NCI-H460 (cell line): ENCODE results near the gene ANKRD23. TPM values are rescaled to one million over a fixed set of nuclear protein-coding genes. Genes with fewer than 3 reads are reported as not detected.
"Not testable (repeated sequence)": the region's sequence is repeated elsewhere in the genome, so short reads cannot be mapped to it uniquely, and the experiment has no call there.

Source experiments
- DNase-seq: peaks from one replicate; pipeline ENCODE4 v3.0.0-alpha.2; 2016; ENCODE audit warnings: low read depth; ENCODE audit errors: extremely low read depth
- polyA plus RNA-seq: library from polyadenylated mRNA; depleted of rRNA; stranded (reverse); fragments of >200 nt; gene quantifications from 2 replicates; pipeline ENCODE4 v1.2.3, GENCODE V29; 2014; cell fraction: nucleus; rRNA removed
- total RNA-seq: library from RNA; depleted of rRNA; stranded (reverse); fragments of >200 nt; shearing (Covaris generic); gene quantifications from 2 replicates; pipeline ENCODE4 v1.2.3, GENCODE V29; 2014; rRNA removed

ANKRD23 gene
- total RNA-seq, result 4.6 and 5.3 TPM in 2 replicates
- 16.2 and 21.3 TPM in 2 replicates for polyA plus RNA-seq

DNA sequence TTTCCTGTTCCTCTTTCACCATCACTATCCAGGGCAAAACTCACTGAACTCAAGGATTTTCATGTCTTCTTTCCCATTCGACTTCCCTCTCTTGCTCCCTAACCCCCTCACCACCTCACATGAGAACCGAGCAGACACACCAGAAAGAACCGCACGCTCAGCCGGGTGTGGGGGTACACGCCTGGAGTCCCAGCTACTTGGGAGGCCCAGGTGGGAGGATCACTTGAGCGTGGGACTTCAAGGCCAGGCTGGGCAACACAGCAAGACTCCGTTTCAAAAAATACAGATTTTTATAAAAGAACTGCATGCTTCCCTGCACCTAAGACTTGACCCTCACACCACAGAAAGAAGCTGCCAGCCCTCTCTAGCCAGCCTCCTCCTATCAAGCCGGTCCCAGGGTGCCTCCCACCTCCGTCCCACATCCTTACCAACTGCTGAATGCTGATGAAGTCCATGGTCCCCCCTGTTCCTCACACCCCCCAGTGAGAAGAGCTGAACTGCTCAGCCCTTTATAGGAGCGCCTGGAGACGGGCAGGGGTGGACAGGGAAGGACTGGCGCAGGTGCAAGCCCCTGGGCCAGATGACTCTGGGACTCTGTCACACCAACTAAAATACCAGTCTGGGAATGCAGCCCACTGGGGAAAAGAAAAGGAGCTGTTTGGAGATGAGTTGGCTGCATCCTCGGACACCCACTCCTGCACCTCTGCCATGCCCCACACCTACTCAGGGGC is at the start of gene ANKRD23:
Gene ANKRD23, minus strand, starts transcription at position 484 of the 731 bp plus-strand sequence. Its CDS starts 29 bp downstream, at position 455.
- no peak for DNase-seq

DNA sequence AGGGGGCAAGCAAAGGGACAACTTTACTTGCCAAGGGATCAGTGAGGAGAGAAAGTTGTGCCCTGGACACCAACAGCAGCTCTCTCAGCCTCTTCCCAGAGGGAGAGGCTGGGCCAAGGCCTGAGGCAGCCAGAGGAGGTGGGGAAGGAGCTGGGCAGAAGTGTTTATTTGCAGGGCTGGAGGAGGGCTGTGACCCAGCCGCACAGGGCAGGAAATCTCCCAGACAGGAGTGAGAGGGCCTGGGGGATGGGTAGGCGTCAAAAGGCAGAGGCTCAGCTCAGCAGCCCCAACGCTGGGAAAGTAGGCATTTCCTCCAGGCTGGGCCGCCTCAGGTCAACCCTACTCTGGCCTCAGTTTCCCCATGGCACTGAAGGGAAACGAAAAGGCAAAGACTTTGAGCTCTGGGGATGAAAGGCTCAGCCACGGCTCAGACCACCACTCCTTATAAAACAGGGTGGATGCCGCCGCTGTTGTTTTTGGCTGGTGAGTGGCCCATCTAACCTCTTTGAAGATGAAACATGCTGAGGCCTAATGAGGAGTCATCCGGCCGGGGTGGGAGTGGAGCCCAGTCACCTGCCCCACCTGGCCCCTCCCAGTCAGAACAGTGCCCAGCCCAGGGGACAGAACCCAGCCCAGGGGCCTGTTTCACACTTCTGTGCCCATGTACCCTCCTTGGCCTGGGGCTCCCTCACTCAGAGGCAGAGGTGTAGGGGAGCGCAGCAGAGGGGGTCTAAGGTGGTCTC is 47.9 kb upstream of the ANKRD23 start:
- no peak for DNase-seq

DNA sequence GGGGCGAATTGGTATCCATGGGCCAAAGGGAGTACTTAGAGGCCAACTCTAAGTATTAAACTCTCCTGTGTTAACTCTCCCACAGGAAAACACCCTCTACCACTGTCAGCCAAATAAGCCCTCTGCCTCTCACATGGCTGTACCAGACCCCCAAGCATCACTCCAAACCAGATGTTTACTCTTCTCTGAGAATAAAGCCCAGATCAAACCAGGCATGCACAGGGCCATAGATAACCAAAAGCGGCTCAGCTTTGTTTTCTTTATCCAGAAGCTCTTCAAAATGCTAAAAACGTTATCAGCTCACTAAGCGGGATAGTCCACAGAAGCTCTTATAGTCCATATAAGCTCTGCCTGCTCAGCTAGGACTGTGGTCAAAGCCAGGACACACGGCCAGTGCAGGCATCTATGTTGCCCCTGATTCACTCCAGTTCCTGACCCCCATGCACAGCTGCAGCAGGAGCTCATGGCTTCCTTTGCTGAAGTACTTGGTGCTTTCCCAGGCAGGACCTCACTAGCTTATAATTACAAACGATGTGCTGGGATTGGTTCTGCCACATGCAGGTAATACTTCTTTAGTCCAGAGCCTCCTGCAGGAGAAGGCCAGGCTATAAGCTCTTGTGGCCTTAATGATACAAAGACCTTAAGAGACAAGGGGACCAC is 47.0 kb upstream of the ANKRD23 start:
- DNase-seq, result no peak

DNA sequence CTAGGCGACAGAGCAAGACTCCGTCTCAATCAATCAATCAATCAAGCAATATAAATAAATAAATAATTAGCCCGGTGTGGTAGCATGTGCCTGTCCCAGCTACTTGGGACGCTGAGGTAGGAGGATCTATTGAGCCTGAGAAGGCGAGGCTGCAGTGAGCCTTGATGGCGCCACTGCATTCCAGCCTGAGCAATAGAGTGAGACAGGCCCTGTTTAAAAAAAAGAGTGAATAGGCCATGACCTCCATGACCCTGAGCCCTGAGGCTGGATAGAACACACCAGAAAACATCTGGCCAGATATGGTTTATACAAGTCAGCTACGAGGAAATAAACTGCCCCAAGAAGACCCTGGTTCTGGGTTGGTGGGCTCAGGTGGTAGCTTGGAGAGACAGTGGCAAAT is 46.4 kb upstream of the ANKRD23 start:
- no peak for DNase-seq

DNA sequence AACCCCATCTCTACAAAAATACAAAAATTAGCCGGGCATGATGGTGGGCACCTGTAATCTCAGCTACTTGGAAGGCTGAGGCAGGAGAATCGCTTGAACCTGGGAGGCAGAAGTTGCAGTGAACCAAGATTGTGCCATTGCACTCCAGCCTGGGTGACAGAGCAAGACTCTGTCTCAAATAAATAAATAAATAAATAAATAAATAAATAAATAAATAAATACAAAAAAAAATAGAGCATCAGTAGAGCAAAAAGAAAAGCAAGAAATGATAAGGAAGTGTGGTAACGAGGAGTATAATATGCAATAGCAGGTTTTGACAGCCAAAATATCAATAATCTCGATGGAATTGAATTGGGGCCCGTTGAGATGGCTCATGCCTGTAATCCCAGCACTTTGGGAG is 45.7 kb upstream of the ANKRD23 start:
- not testable (repeated sequence) for DNase-seq

DNA sequence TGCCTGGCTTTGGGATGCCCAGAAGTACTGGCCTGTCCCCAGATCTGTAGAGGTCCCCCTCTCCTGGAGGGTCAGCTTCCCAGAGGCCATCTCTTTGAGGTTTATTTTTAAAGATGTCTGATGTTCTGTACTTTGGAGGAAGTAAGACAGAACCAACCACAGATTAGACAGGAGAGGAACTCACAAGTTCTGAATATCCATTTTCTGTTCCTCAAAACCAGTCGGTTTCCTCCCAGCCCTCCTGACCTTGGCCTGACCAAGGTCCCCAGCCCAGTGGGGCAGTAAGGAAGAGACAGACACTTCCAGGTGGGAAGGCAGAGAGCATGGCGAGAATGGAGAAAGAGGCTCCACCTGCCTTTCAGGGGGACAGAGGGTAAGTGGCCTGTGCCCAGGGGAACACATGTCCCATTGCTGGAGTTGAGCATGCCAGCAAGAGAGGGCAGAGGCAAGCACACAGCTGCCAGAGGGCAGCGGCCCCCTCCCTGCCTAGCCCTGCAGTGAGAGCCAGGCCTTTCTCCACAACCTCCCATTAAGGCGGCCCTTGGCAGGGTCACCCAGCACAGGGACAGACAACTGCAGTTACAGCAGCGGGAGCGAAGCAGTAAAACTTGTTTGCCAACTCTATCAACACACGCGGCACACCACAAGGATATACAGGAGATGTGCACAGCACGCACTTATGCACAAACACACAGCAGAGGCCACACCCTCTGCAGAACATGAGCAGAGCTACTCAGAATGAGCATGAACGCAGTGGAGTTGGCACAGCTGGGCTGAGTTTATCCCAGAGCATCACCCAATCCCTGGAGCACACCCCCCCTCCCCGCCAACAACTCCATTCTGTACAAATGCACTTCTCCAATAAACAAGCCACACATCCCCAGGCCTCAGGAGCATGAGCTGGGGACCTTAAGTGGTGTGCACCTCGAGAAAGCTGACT is 44.5 kb upstream of the ANKRD23 start:
- DNase-seq, result no peak

DNA sequence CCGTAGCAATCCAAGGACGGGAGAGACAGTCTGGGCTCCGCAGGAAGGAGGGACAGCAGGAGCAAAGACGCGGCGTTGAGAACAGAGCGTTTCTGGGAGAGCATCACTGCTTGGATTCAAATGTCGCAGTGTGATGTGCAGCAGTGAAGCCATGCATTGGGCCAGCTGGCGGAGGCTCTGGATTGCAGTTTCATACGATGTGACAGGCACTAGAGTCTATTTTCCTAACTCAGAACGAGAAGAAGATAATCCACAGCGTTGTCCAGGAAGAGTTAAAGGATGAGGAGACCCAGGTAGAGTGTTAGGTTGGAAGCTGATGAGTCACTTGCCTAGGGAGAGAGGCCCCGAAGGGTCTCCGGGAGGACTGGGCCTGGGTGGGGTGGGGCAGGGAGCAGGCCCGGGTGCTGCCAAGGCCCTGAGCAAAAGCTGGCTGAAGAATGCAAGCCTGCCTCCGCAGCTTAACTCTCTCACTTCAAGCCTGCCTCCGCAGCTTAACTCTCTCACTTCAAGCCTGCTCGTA is 43.7 kb upstream of the ANKRD23 start:
- DNase-seq, result no peak

DNA sequence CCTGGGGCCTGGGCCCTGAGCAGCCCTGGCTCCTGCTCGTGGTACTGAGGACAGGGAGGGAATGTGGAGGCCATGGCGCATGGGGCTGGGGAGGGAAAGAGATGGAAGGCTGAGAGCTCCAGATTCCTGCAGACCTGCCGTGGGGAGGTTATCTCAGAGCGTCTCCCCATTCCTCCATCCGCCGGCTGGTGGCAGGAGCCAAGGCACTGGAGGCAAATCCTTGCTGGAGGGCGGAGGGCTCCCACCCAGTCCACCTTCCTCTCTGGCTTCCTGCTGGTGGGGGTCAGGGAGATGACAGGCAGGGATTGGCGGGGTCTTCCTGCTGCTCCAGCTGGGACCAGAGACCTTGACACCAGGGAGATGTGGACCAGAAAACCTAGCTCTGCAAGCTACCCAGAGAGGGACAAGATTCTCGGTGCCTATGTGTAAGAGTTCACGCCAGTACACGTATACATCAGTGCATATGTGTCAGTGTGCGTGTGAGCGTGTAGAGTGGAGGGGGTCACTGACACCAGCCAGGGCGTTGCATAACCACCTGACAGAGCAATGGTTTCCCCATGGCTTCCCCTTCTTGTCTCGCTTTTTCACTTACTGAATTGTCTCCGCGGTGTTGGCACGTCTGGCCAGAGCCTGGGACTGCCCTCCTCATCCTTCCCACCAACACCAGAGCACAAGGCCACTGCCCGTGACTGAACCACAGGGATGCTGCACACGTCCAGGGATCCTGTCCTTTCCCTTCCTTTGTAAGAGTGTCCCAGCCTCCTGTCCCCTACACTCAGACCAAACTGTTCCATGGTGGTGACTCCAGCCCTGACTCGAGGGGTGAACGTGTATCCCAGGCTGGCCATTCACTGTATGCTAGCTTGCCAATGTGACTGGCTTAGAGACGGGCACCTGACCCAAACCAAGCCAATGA is 41.9 kb upstream of the ANKRD23 start:
- DNase-seq, result no peak

DNA sequence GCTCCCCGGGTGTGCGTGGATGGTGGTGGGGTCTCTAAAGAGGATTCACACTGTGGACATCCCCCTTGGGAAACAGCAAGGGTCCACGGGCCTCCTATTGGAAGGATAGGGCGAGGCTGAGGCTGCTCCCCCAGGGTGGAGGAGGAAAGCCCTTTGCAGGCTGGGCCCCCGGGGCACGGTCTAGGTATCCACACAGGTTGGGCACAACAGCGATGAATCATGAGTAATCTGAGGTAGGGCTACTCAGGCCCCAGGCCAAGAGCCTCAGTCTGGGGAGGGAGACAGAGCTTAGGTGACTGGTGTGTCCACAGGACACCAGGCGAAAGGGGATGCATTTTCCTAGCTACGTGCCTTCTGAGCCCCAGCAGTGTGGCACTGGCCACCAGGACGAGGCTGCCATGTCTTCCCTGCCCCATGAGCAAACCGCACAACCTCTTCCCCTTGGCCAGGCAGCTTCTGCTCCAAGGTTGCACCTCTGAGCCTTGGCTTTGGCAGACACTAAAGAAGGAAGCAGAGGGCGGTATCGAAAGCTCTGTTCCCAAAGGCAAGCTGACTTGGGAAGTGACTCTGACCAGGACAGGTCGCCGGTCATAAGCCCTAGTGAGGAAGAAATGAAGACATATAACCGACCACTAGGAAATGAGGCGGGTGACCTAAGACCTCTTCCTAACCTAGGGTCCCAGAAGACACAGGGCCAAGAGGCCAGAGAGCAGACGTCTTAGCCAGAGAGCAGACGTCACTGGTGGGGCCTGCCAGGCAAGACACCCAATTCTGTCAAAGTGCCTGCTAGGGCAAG is 40.7 kb upstream of the ANKRD23 start:
- DNase-seq, result no peak

DNA sequence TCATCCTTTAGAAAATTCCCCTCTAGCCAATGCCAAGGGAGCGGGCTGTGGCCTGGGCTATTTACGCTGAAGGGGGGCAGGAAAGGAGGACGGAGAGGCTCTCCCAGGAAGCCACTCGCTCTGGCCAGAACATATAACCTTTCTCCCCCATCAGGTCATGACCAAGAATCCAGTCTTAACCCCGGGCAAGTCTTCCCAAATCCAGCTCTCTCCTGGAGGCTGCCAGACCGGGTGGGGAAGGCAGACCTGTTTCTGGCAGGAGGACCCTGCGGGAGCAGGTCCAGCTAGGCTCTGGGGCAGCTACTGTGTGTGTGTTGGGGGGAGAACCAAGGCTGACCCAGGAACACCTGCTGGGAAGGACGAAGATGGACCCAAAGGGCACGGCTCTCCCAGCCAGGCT is 39.5 kb upstream of the ANKRD23 start:
- DNase-seq, result no peak

DNA sequence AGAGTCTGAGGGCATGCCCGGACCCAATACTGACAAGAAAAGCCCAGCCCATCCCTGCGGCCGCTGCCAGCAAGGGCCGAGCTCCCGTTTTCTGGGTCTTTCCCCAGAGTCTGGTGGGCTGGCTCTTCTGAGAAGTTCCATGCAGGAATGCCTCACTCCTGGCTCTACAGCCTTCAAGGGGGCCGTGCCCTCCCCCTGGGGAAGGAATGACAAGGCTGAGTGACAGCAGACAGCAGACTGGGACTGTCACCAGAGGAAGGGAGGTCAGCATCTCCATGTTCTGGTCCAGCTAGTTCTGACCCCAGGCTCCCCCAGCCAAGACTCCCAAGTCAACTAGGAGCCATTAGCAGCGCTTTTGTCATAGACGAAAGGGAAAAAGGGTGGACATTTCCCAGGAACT is 39.1 kb upstream of the ANKRD23 start:
- DNase-seq, result no peak

DNA sequence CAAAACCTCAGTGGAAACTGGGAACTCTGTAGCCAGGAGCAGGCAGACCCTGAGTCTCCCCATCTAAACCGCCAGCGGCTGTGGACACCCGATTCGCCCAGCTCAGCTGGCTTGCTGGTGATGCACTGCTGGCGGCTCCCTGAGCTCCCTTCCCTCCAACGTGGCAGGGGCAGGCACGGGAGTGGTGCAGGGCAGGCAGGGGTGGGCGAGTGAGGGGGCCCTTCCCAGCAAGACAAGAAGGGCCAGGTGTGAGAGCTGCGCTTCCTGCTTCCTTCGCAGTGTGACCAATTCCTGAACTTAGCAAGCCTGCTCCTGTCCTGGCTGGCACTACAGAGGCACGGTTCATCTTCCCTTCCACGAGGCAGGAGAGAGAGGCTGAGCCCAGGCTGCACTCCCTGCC is 38.4 kb upstream of the ANKRD23 start:
- no peak for DNase-seq

DNA sequence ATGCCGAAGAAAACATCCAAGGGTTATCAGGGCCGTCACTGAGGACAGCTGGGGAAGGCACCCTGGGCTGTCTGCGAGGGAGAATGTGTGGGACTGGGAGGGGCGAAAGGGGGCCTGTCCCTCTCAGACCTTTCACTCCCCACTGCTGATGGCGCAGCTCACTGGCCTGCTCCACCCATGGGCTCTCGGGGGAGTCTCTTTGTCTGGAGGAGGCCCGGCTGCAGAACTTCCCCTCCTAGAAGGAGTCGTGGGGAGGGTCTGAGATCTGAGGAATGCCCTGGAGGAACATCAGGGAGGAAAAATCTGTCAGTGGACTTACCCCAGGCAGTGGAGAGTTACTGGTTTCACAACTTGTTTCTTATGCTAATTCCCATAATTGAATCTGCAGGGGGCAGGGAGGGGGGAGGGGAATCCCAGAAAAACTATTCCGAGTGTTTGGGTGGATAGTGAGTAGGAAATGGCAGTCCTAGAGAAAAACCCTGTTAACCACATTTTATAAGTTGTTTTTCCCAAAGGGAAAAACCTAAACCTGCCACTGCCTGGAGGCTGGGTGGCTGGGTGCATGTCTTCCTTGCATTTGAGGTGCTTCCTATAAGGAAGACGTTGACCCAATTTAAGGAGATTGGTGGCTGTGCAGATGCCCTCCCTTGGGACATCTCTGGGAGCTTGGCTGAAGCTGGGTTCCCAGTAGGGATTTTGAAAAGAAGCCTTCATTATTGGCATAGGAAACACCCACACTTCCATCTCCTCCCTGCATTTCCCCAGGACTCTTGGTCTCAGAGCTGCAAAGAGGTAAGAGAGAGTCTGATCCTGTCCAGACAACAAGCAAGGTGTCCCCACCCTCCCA is 37.8 kb upstream of the ANKRD23 start:
- DNase-seq, result no peak

DNA sequence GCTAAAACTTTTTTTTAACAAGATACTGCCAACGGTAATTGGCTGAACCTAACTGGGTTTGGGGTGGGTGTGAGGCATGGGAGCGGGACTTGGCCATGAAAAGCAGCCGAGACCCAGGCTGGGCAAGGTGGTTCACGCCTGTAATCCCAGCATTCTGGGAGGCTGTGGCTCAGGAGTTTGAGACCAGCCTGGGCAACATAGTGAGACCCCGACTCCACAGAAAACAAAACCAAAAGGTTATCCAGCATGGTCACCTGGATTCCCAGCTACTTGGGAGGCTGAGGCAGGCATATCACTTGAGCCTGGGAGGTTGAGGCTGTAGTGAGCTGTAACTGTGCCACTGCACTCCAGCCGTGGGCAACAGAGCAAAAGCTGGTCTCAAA is 37.1 kb upstream of the ANKRD23 start:
- no peak for DNase-seq

DNA sequence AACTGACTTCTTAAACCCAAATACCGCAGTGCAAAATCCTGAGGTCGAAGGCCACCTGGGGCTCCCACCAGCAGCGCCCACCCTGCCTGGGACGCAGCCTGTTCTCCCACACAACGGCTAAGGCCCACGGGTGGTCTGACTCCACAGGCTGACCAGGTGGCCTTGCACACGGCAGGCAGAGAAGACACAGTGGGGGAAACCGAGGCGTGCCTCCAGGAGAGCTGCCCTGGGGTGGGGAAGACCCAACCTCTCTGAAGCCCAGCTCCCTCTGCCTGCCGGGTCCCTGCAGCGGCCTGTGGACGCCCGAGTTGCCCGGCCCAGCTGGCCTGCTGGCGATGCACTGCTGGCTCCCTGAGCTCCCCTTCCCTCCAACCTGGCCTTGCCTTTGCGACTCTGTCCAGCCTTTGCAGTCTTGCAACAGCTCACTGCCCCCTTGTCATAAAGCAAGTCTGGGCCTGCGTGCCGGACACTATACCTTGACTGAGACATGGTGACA is 35.8 kb upstream of the ANKRD23 start:
- no peak for DNase-seq

DNA sequence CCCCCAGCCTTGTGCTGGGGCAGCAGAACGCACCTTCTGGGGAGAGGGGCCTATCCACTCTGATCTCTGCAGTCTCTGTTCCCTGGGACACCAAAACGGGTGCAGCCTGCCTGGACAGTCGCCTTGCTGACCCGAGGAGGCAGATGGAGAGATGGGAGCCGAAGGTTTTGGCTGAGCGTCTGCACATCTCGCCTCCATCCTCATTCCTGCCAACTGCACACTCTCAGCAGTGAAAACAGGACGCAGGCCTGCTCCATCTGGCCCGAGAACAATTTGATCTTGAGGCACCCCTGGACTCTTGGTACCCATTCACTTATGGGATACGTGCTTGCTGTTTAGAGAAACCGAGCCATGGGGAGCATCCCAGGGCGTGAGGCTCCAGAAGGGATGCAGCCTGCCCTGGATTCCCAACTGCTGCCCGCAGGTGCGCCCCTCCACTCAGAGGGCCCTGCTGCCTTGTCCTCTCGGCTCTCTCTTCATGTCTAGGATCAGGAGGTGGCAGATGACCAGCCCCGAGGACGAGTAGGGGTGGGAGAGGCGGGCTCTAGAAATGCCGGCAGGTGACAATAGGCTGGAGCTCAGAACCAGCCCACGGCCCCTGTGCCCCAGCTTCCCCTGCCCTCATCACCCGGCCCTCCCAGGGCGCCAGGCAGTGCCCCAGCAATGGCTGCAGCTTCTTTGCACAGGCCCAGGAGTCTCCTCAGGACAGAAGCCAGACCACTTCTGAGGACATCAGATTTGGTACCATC is 35.1 kb upstream of the ANKRD23 start:
- DNase-seq, result no peak

DNA sequence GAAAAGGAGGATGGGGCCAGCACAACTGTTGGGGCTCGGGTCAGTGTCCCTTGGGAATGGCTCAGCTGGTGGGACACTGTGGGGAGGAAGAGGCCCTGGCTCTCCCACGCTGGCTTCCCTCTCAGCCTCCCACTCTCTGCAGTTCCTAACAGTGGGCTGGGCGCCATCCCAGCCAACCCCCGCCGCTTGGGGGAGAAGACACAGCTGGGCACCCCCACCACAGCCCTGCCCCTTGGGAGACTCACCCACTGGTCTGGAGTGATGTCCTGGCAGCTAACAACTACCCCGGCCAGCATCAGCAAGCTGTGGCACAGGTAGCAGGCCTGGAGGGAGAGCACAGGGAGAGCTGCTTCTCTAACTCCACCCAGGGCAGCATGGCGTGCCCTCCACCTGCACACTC is 34.4 kb upstream of the ANKRD23 start:
- no peak for DNase-seq
